ENCODE data around the gene MSMB.

- TF ChIP-seq CTCF (IDR thresholded peaks at IDR 0.05) (no peak), POLR2A (IDR thresholded peaks at IDR 0.05) (no peak), POLR2AphosphoS5 (IDR thresholded peaks at IDR 0.05) (no peak)
Measured at GRCh38 chr10:46001187-46001756, 44.8 kb downstream of the MSMB start.
